OCI-LY1 (cell line): ENCODE measurements around the gene CLTCL1.

Experiments
- H2AFZ ChIP-seq: fragments of 200-600 bp; sonication (generic), shearing (Covaris generic); 2 replicates; pipeline ENCODE4 v1.6.0; 2014; ENCODE audit warnings: antibody characterized with exemption, mild to moderate bottlenecking, low read length
- H3F3A ChIP-seq: fragments of 200-600 bp; sonication (generic), shearing (Covaris generic); 2 replicates; pipeline ENCODE4 v1.6.0; 2014; ENCODE audit warnings: mild to moderate bottlenecking, antibody characterized with exemption, low read length, moderate library complexity; ENCODE audit not compliant: insufficient read depth
- H3K27ac ChIP-seq: fragments of 200-600 bp; sonication (generic); 2 replicates; pipeline ENCODE4 v1.5.1; 2014; ENCODE audit warnings: low read length, mixed run types, mild to moderate bottlenecking, low read depth; ENCODE audit not compliant: poor library complexity, severe bottlenecking
- H3K27me3 ChIP-seq: fragments of 200-600 bp; sonication (generic); 2 replicates; pipeline ENCODE4 v1.6.0; 2014; ENCODE audit warnings: antibody characterized with exemption, mild to moderate bottlenecking, low read length, moderate library complexity; ENCODE audit not compliant: insufficient read depth
- H3K36me3 ChIP-seq: fragments of 200-600 bp; sonication (generic); 2 replicates; pipeline ENCODE4 v1.6.1; 2014; ENCODE audit warnings: mild to moderate bottlenecking, antibody characterized with exemption, low read length, moderate library complexity, mixed read lengths; ENCODE audit not compliant: insufficient read depth
- H3K4me1 ChIP-seq: fragments of 200-600 bp; sonication (generic); 2 replicates; pipeline ENCODE4 v1.5.1; 2014; ENCODE audit warnings: mild to moderate bottlenecking, low read length, moderate library complexity; ENCODE audit not compliant: insufficient read depth, severe bottlenecking
- H3K4me2 ChIP-seq: fragments of 200-600 bp; sonication (generic), shearing (Covaris generic); 2 replicates; pipeline ENCODE4 v1.6.1; 2014; ENCODE audit warnings: low read length
- H3K4me3 ChIP-seq: fragments of 200-600 bp; sonication (generic); 2 replicates; pipeline ENCODE4 v1.5.1; 2014; ENCODE audit warnings: low read length, low read depth, mild to moderate bottlenecking, mixed read lengths; ENCODE audit not compliant: poor library complexity, severe bottlenecking
- H3K79me2 ChIP-seq: fragments of 200-600 bp; shearing (Covaris generic); 2 replicates; pipeline ENCODE4 v1.6.1; 2016; ENCODE audit warnings: mixed run types, low read length, mixed read lengths; ENCODE audit not compliant: insufficient read depth
- H3K9ac ChIP-seq: fragments of 200-600 bp; sonication (generic), shearing (Covaris generic); 2 replicates; pipeline ENCODE4 v1.6.1; 2014; ENCODE audit warnings: mild to moderate bottlenecking, low read length, mixed read lengths
- H3K9me2 ChIP-seq: fragments of 200-600 bp; sonication (generic), shearing (Covaris generic); 2 replicates; pipeline ENCODE4 v1.6.1; 2014; ENCODE audit warnings: low read depth, mild to moderate bottlenecking, low read length, mixed read lengths
- H3K9me3 ChIP-seq: fragments of 200-600 bp; shearing (Covaris generic); 2 replicates; pipeline ENCODE4 v1.6.1; 2014; ENCODE audit warnings: low read length, mixed read lengths
- H4K20me1 ChIP-seq: fragments of 200-600 bp; sonication (generic), shearing (Covaris generic); 2 replicates; pipeline ENCODE4 v1.6.0; 2016; ENCODE audit warnings: mild to moderate bottlenecking, low read length; ENCODE audit not compliant: insufficient read depth
- EZH2 ChIP-seq: fragments of 200-600 bp; sonication (generic), shearing (Covaris generic); IDR thresholded peaks from 2 replicates; pipeline ENCODE4 v1.8.0; 2017; ENCODE audit warnings: borderline replicate concordance, mixed run types, mild to moderate bottlenecking, antibody characterized with exemption, low read length, moderate library complexity, mixed read lengths
- TF ChIP-seq, protein P1 (sequence below): fragments of 200-600 bp; sonication (generic), shearing (Covaris generic); IDR thresholded peaks from 2 replicates; pipeline ENCODE4 v1.5.1; 2017; ENCODE audit warnings: mild to moderate bottlenecking, antibody characterized with exemption, low read length, moderate library complexity, mixed read lengths

Gene CLTCL1

DNA sequence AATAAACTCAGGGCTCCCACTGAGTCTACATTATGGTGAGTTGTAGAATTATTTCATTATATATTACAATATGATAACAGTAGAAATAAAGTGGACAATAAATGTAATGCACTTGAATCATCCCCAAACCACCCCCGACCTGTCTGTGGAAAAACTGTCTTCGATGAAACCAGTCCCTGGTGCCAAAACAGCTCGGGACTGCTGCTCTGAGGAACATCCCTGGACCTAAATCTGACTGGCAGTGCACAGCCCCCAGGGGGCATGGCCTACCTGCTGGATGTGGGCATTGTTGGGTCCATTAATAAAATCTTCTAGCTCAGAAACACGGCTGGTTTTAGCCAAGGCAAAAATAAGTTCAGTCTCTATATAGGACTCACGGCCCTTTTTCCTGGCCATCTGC, 83.6 kb downstream of the CLTCL1 start:
- no peaks in the 10 kb centered on the region for H4K20me1 ChIP-seq
- no peak overlapping the region for H3K9ac ChIP-seq
- no peaks in the 10 kb centered on the region for H3K79me2 ChIP-seq
- H3F3A ChIP-seq: no peaks in the 10 kb centered on the region
- peaks cover 6% of the 10 kb centered on the region; the same call in 1 of the 2 replicates for H3K27me3 ChIP-seq
- H3K4me2 ChIP-seq: no peak overlapping the region
- no peaks in the 10 kb centered on the region for H3K9me3 ChIP-seq
- H2AFZ ChIP-seq: no peak overlapping the region
- no peaks in the 10 kb centered on the region for H3K9me2 ChIP-seq
- H3K4me3 ChIP-seq: no peak overlapping the region
- H3K36me3 ChIP-seq: no peaks in the 10 kb centered on the region
- no peaks in the 10 kb centered on the region for H3K4me1 ChIP-seq
- H3K27ac ChIP-seq: no peak overlapping the region
- TF ChIP-seq, protein P1, sequence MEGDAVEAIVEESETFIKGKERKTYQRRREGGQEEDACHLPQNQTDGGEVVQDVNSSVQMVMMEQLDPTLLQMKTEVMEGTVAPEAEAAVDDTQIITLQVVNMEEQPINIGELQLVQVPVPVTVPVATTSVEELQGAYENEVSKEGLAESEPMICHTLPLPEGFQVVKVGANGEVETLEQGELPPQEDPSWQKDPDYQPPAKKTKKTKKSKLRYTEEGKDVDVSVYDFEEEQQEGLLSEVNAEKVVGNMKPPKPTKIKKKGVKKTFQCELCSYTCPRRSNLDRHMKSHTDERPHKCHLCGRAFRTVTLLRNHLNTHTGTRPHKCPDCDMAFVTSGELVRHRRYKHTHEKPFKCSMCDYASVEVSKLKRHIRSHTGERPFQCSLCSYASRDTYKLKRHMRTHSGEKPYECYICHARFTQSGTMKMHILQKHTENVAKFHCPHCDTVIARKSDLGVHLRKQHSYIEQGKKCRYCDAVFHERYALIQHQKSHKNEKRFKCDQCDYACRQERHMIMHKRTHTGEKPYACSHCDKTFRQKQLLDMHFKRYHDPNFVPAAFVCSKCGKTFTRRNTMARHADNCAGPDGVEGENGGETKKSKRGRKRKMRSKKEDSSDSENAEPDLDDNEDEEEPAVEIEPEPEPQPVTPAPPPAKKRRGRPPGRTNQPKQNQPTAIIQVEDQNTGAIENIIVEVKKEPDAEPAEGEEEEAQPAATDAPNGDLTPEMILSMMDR: no peak
- TF ChIP-seq EZH2: no peak

DNA sequence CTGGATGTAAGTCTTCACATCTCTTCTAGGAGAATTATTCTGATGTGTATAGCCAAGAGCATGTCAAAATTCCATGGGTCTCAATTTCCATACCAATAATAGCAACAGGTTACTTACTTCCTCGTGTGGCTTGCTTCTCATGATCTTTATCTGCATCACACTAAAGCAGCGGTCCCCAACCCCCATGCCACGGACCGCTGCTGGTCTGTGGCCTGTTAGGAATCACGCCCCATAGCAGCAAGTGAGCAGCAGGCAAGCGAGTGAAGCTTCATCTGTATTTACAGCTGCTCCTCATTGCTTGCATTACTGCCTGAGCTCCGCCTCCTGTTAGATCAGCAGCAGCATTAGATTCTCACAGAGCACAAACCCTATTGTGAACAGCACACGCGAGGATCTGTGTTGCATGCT, 84.1 kb downstream of the CLTCL1 start:
- Histone ChIP-seq H2AFZ (no peak overlapping the region), H3K27me3 (peaks cover 6% of the 10 kb centered on the region; the same call in 1 of the 2 replicates), H4K20me1 (no peaks in the 10 kb centered on the region), H3K9me3 (no peaks in the 10 kb centered on the region), H3K4me2 (no peak overlapping the region), H3K4me3 (no peak overlapping the region), H3K36me3 (no peaks in the 10 kb centered on the region), H3K4me1 (no peaks in the 10 kb centered on the region), H3K27ac (no peak overlapping the region), H3K79me2 (no peaks in the 10 kb centered on the region), H3K9me2 (no peaks in the 10 kb centered on the region), H3K9ac (no peak overlapping the region), H3F3A (no peaks in the 10 kb centered on the region)
- no peak for TF ChIP-seq EZH2
- TF ChIP-seq, protein P1: no peak

DNA sequence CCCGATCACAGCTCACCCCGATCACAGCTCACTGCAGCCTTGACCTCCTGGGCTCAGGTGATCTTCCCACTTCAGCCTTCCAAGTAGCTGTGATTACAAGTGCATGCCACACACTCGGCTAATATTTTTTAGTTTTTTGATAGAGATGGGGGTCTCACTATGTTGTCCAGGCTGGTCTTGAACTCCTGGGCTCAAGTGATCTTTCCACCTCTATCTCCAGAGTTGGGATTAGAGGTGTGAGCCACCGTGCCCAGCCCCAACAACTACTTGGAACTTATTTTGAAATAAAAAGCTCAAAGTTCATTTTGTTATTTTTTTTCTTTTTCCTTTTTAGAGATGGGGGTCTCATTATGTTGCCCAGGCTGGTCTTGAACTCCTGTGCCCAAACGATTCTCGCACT, 85.2 kb downstream of the CLTCL1 start:
- no peaks in the 10 kb centered on the region for H3K9me2 ChIP-seq
- no peaks in the 10 kb centered on the region for H3K79me2 ChIP-seq
- H2AFZ ChIP-seq: no peak overlapping the region
- TF ChIP-seq, protein P1: no peak
- no peak for TF ChIP-seq EZH2
- no peak overlapping the region for H3K4me3 ChIP-seq
- H4K20me1 ChIP-seq: no peaks in the 10 kb centered on the region
- no peak overlapping the region for H3K4me2 ChIP-seq
- H3K36me3 ChIP-seq: no peaks in the 10 kb centered on the region
- H3K27ac ChIP-seq: no peak overlapping the region
- H3K9ac ChIP-seq: no peak overlapping the region
- peaks cover 6% of the 10 kb centered on the region; the same call in 1 of the 2 replicates for H3K27me3 ChIP-seq
- no peaks in the 10 kb centered on the region for H3K9me3 ChIP-seq
- no peaks in the 10 kb centered on the region for H3F3A ChIP-seq
- H3K4me1 ChIP-seq: no peaks in the 10 kb centered on the region
